Sigmoid colon (tissue), 7 donors: ENCODE data around the gene ATP10B. TPM values are rescaled to one million over a fixed set of nuclear protein-coding genes. Genes with fewer than 3 reads are reported as not detected.

Experiments
- DNase-seq: peaks from one replicate; pipeline ENCODE4 v3.0.0-alpha.2; 2019
- H3K27ac ChIP-seq, 4 donors: fragments of 200-600 bp; sonication (generic); one replicate each; pipeline ENCODE4 v1.5.1; 2016 to 2019; ENCODE audit warnings: mild to moderate bottlenecking in 1 of 4
- H3K27me3 ChIP-seq, 3 donors: fragments of 200-600 bp; sonication (generic); one replicate each; pipeline ENCODE4 v1.5.1; 2019; ENCODE audit warnings: mild to moderate bottlenecking in 1 of 3
- H3K36me3 ChIP-seq, 4 donors: fragments of 200-600 bp; sonication (generic); one replicate each; pipeline ENCODE4 v1.5.1; 2016 to 2019
- H3K4me1 ChIP-seq, 4 donors: fragments of 200-600 bp; sonication (generic); one replicate each; pipeline ENCODE4 v1.5.1; 2017 to 2019
- H3K4me3 ChIP-seq, 4 donors: fragments of 200-600 bp; sonication (generic); one replicate each; pipeline ENCODE4 v1.5.1; 2017 to 2019; ENCODE audit warnings: mild to moderate bottlenecking in 2 of 4, moderate library complexity in 1 of 4
- H3K9me3 ChIP-seq, 4 donors: fragments of 200-600 bp in 3 of 4; sonication (generic) in 3 of 4; one replicate each; pipeline versions ENCODE4 v1.5.1 to v1.6.1; 2013 to 2019
- EP300 ChIP-seq, 4 donors: sonication (generic); formaldehyde crosslinking; IDR thresholded peaks; one replicate each; pipeline ENCODE4 v1.6.1; 2017; ENCODE audit warnings: antibody characterized with exemption in 4 of 4
- POLR2A ChIP-seq, 2 donors: fragments of 450-650 bp; IDR thresholded peaks; one replicate each; pipeline ENCODE4 v1.6.1; 2016; ENCODE audit warnings: antibody characterized with exemption in 2 of 2, mild to moderate bottlenecking in 2 of 2, moderate library complexity in 2 of 2
- POLR2AphosphoS5 ChIP-seq, 4 donors: sonication (generic); formaldehyde crosslinking; IDR thresholded peaks; one replicate each; pipeline ENCODE4 v1.6.1; 2017; ENCODE audit warnings: antibody characterized with exemption in 4 of 4
- WGBS, 2 donors: extraction: QIAGEN DNeasy Blood & Tissue Kit; methylation state at CpG; one replicate each; pipeline ENCODE4 v1.1.7; 2013; 5-methylcytosine and 5-hydroxymethylcytosine counted together
- intact Hi-C: fragments of 100-400 bp; cut with DNase I; formaldehyde crosslinking; loops from one replicate; pipeline ENCODE4 v1.15.1; 2023
- polyA plus RNA-seq, 3 donors: library from polyadenylated mRNA; stranded (reverse); fragments of 200-250 nt; gene quantifications; one replicate each; pipeline ENCODE4 v1.2.3, GENCODE V29; 2013
- total RNA-seq, 4 donors: library from RNA; depleted of rRNA; stranded (reverse); fragments of >200 nt; gene quantifications; one replicate each; pipeline ENCODE4 v1.1.0, GENCODE V29; 2016
- TF ChIP-seq, protein P1 (sequence below), 4 experiments: fragments of 450-650 bp in 3 of 4; fragments of 200-600 bp in 1 of 4; IDR thresholded peaks; one replicate each; pipeline ENCODE4 v1.5.1; 2016 to 2019; ENCODE audit warnings: antibody characterized with exemption in 4 of 4, mild to moderate bottlenecking in 3 of 4, moderate library complexity in 2 of 4
- donor health status: healthy with polysubstance abuse.
- donor health status: Bipolar disorder and iron deficiency.
- donor health status: healthy.

ATP10B gene
- total and polyA plus RNA-seq, 7 donors = 0.16 to 57.7 (median 1.4) TPM

DNA sequence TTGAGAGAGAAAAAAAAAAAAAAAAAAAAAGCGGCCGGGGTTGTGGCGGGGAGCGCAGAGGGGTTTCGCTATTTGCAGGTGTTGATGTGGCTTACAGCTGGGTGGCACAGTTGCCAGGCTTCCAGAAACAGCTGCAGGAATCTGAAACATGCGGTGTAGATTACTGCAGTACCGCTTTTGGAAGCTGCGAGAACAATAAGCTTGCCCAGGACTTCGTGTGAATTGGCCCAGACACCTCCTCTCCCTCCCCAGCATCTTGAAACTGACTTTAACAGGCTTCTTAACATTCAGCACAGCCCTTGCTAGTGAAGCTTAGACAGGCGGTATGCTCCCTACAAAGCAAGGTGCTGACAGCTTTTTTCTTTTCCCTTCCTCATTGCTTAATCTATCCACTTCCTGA lies 104.0 kb downstream of the ATP10B start:
- Histone ChIP-seq H3K4me1 (peaks cover 0 to 17% (median 9%) of the 10 kb centered on the region in 4 donors), H3K9me3 (no peaks in the 10 kb centered on the region), H3K36me3 (no peaks in the 10 kb centered on the region), H3K4me3 (no peak overlapping the region), H3K27me3 (no peaks in the 10 kb centered on the region), H3K27ac (peak overlapping the region in 1 of 4 donors; percentile 20)
- 67 to 75% methylated on average over 10 of the region's 10 CpGs for WGBS, 2 donors
- DNase-seq = no peak
- TF ChIP-seq POLR2AphosphoS5 (IDR thresholded peaks at IDR 0.05) = no peak
- TF ChIP-seq, protein P1, sequence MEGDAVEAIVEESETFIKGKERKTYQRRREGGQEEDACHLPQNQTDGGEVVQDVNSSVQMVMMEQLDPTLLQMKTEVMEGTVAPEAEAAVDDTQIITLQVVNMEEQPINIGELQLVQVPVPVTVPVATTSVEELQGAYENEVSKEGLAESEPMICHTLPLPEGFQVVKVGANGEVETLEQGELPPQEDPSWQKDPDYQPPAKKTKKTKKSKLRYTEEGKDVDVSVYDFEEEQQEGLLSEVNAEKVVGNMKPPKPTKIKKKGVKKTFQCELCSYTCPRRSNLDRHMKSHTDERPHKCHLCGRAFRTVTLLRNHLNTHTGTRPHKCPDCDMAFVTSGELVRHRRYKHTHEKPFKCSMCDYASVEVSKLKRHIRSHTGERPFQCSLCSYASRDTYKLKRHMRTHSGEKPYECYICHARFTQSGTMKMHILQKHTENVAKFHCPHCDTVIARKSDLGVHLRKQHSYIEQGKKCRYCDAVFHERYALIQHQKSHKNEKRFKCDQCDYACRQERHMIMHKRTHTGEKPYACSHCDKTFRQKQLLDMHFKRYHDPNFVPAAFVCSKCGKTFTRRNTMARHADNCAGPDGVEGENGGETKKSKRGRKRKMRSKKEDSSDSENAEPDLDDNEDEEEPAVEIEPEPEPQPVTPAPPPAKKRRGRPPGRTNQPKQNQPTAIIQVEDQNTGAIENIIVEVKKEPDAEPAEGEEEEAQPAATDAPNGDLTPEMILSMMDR (IDR thresholded peaks at IDR 0.05) = no peak
- TF ChIP-seq EP300 (IDR thresholded peaks at IDR 0.05) = no peak
- TF ChIP-seq POLR2A (IDR thresholded peaks at IDR 0.05) = no peak
- intact Hi-C loops = no loop called here

DNA sequence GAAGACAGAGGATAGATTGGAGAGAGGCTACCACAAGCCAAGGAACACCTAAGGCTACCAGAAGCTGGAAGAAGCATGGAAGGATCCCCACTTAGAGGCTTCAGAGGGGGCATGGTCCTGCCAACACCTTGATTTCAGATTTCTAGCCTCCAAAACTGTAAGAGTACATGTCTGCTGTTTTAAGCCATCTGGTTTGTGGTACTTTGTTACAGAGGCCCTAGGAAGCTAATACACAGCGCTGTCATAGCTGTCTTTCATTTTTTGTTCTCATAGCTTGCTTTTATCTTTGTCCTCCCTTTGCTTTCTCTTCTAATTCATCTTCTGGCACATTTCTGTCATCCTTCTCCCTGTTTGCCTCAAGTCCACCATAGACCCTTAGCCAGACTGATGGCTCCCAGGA lies 104.5 kb downstream of the ATP10B start:
- peak overlapping the region in 1 of 4 donors; percentile 20 for H3K27ac ChIP-seq
- 93 to 94% methylated on average over 1 of the region's 1 CpG for WGBS, 2 donors
- intact Hi-C loops = no loop called here
- H3K27me3 ChIP-seq = no peaks in the 10 kb centered on the region
- no peak for DNase-seq
- no peak overlapping the region for H3K4me3 ChIP-seq
- H3K4me1 ChIP-seq = peaks cover 0 to 17% (median 9%) of the 10 kb centered on the region in 4 donors
- H3K9me3 ChIP-seq = no peaks in the 10 kb centered on the region
- no peaks in the 10 kb centered on the region for H3K36me3 ChIP-seq
- TF ChIP-seq EP300 (IDR thresholded peaks at IDR 0.05) (no peak), POLR2AphosphoS5 (IDR thresholded peaks at IDR 0.05) (no peak), POLR2A (IDR thresholded peaks at IDR 0.05) (no peak)
- TF ChIP-seq, protein P1 (IDR thresholded peaks at IDR 0.05) = no peak

DNA sequence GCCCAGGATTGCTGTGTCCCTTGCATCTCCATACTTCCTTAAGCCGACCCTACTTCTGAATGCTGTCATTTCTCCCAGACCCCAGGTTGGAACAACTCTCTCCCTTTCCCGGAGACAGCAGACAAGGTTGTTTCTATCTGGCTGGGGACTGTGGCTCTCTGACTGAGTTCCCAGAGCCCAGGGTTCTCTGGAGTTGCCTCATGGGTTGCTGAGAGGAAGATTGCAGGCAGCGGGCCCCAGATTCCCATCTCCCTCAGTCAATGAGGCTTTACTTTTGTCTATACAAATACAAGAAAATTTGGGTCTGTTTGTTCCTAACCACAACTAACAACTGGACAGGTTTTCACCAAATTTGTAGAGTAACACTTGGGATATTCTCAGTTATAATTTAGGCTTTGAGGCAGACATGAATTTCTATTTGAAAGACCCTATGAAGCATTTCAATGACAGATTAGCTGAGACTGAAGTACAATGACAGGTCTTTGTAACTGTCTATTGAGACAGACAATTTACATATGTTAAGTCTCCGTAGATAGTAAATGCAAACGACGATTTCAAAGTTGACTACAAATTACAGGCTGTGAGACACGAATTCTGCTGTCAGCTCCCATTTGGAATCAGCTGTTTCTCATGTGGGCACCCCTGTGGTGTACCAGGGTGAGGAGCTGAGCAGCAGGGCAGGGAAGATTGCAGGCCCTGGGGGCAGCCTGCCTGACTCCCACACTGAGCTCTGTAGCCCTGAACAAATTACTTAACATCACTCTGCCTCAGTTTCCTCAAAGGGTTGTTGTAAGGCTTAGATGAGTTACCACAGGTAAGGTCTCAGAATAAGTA lies 107.5 kb downstream of the ATP10B start:
- no peak overlapping the region for H3K27ac ChIP-seq
- H3K27me3 ChIP-seq = no peaks in the 10 kb centered on the region
- H3K4me3 ChIP-seq = no peak overlapping the region
- intact Hi-C loops = no loop called here
- TF ChIP-seq POLR2AphosphoS5 (IDR thresholded peaks at IDR 0.05) = no peak
- no peak for TF ChIP-seq EP300 (IDR thresholded peaks at IDR 0.05)
- H3K9me3 ChIP-seq = no peaks in the 10 kb centered on the region
- DNase-seq = no peak
- peaks cover 0 to 32% (median 20%) of the 10 kb centered on the region in 4 donors for H3K4me1 ChIP-seq
- 73 to 86% methylated on average over 7 of the region's 7 CpGs for WGBS, 2 donors
- no peaks in the 10 kb centered on the region for H3K36me3 ChIP-seq

DNA sequence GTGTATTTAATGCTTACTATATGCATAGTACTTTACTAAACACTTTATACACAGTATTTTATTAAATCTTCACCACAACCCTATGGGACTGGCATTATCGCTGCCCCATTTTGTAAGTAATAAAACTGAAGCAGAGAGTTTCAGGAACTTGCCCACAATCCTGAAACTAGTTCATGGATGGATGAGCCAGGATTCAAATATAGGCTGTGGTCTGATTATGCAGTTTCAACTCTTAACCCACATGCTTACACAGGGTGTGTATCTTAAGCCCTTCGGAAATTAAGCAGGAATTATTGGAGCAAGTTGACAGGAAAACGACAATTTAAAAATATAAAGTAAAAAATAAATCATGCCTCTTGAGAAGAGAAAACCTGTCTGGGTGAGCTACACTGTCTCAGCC lies 109.0 kb downstream of the ATP10B start:
- Histone ChIP-seq H3K27me3 (no peaks in the 10 kb centered on the region), H3K4me3 (no peak overlapping the region), H3K27ac (no peak overlapping the region), H3K4me1 (peaks cover 0 to 23% (median 12%) of the 10 kb centered on the region in 4 donors), H3K9me3 (no peaks in the 10 kb centered on the region), H3K36me3 (no peaks in the 10 kb centered on the region)
- DNase-seq = no peak
- TF ChIP-seq POLR2AphosphoS5 (IDR thresholded peaks at IDR 0.05) (no peak), POLR2A (IDR thresholded peaks at IDR 0.05) (no peak), EP300 (IDR thresholded peaks at IDR 0.05) (no peak)
- TF ChIP-seq, protein P1 (IDR thresholded peaks at IDR 0.05) = no peak
- WGBS, 2 donors = 83 to 94% methylated on average over 3 of the region's 3 CpGs
- intact Hi-C loops = no loop called here

DNA sequence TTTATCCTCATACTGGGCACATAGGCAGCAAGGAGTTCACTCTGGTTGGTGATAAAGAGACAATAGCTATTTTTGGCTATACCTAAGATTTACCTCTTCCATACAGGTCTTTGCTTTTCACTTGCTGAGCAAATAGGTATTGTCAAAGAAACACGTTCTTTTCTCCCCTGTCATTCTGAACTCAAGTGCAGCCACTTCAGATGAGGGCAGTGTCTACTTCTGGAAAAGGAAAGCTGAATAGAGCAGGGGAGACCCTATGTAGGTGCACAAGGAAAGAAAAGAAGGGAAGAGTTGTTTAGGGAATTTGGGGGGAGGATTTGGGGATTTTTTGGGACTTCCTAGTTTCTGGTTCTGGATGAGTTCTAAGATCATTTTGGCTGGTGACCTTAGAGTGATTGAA lies 109.6 kb downstream of the ATP10B start:
- H3K9me3 ChIP-seq = no peaks in the 10 kb centered on the region
- H3K4me3 ChIP-seq = no peak overlapping the region
- intact Hi-C loops = no loop called here
- no peaks in the 10 kb centered on the region for H3K27me3 ChIP-seq
- DNase-seq = no peak
- no peaks in the 10 kb centered on the region for H3K36me3 ChIP-seq
- peaks cover 0 to 18% (median 10%) of the 10 kb centered on the region in 4 donors for H3K4me1 ChIP-seq
- TF ChIP-seq POLR2AphosphoS5 (IDR thresholded peaks at IDR 0.05) = no peak
- TF ChIP-seq, protein P1 (IDR thresholded peaks at IDR 0.05) = no peak
- TF ChIP-seq EP300 (IDR thresholded peaks at IDR 0.05) = no peak
- TF ChIP-seq POLR2A (IDR thresholded peaks at IDR 0.05) = no peak
- 89 to 91% methylated on average over 1 of the region's 1 CpG for WGBS, 2 donors
- H3K27ac ChIP-seq = no peak overlapping the region
